ENCODE data around the gene CAMTA2. TPM values are rescaled to one million over a fixed set of nuclear protein-coding genes. Genes with fewer than 3 reads are reported as not detected.

CAMTA2 gene
- total and polyA plus RNA-seq, 4 donors, result 15.0 to 66.3 (median 49.6) TPM

- peak overlapping the region in 1 of 2 donors; percentile 16 for H3K27ac ChIP-seq (ENCODE audit: low read depth in 1 of 2, low read length in 1 of 2)
- TF ChIP-seq CTCF (IDR thresholded peaks at IDR 0.05; ENCODE audit: control extremely low read depth, extremely low read depth), result no peak
- ATAC-seq (ENCODE audit: insufficient read depth, low FRiP score) (no peak), DNase-seq (no peak)
- no peaks in the 10 kb centered on the region for H3K9me3 ChIP-seq (ENCODE audit: control insufficient read depth in 4 of 4, insufficient read depth in 3 of 4, low read length in 3 of 4)
- H3K4me3 ChIP-seq, result no peak overlapping the region
- no peaks in the 10 kb centered on the region for H3K4me1 ChIP-seq (ENCODE audit: control insufficient read depth in 5 of 5, insufficient read depth in 5 of 5, low read length in 5 of 5)
- no peaks in the 10 kb centered on the region for H3K27me3 ChIP-seq (ENCODE audit: control insufficient read depth in 3 of 3, insufficient read depth in 3 of 3, low read length in 2 of 3)
- H3K36me3 ChIP-seq (ENCODE audit: control insufficient read depth in 4 of 4, insufficient read depth in 4 of 4, low read length in 4 of 4), result peaks cover 3 to 39% (median 18%) of the 10 kb centered on the region in 4 donors
- WGBS, 2 donors, result 74 to 88% methylated on average over 4 of the region's 4 CpGs
- no peak overlapping the region for H3K9ac ChIP-seq (ENCODE audit: insufficient read depth in 1 of 2, low read length in 2 of 2)
Measured at GRCh38 chr17:5024604-5025003, 37.1 kb upstream of the CAMTA2 start.

GRCh38 chr17:5023588-5024147 lies 36.2 kb upstream of the CAMTA2 start:
- H3K36me3 ChIP-seq (ENCODE audit: control insufficient read depth in 4 of 4, insufficient read depth in 4 of 4, low read length in 4 of 4), result peaks cover 6 to 46% (median 18%) of the 10 kb centered on the region in 4 donors
- H3K9ac ChIP-seq (ENCODE audit: insufficient read depth in 1 of 2, low read length in 2 of 2), result no peak overlapping the region
- no peak overlapping the region for H3K4me3 ChIP-seq
- 86 to 89% methylated on average over 25 to 29 of the region's 29 CpGs for WGBS, 2 donors
- no peak for ATAC-seq (ENCODE audit: insufficient read depth, low FRiP score)
- DNase-seq, result no peak
- peak overlapping the region in 1 of 2 donors; percentile 2 for H3K27ac ChIP-seq (ENCODE audit: low read depth in 1 of 2, low read length in 1 of 2)
- no peaks in the 10 kb centered on the region for H3K4me1 ChIP-seq (ENCODE audit: control insufficient read depth in 5 of 5, insufficient read depth in 5 of 5, low read length in 5 of 5)
- H3K27me3 ChIP-seq (ENCODE audit: control insufficient read depth in 3 of 3, insufficient read depth in 3 of 3, low read length in 2 of 3), result no peaks in the 10 kb centered on the region
- H3K9me3 ChIP-seq (ENCODE audit: control insufficient read depth in 4 of 4, insufficient read depth in 3 of 4, low read length in 3 of 4), result no peaks in the 10 kb centered on the region
- no peak for TF ChIP-seq CTCF (IDR thresholded peaks at IDR 0.05; ENCODE audit: control extremely low read depth, extremely low read depth)

GRCh38 chr17:5022171-5022711 lies 34.8 kb upstream of the CAMTA2 start:
- Histone ChIP-seq H3K4me3 (no peak overlapping the region), H3K36me3 (ENCODE audit: control insufficient read depth in 4 of 4, insufficient read depth in 4 of 4, low read length in 4 of 4) (peaks cover 6 to 49% (median 19%) of the 10 kb centered on the region in 4 donors), H3K27ac (ENCODE audit: low read depth in 1 of 2, low read length in 1 of 2) (no peak overlapping the region), H3K9ac (ENCODE audit: insufficient read depth in 1 of 2, low read length in 2 of 2) (no peak overlapping the region), H3K9me3 (ENCODE audit: control insufficient read depth in 4 of 4, insufficient read depth in 3 of 4, low read length in 3 of 4) (no peaks in the 10 kb centered on the region), H3K4me1 (ENCODE audit: control insufficient read depth in 5 of 5, insufficient read depth in 5 of 5, low read length in 5 of 5) (no peaks in the 10 kb centered on the region), H3K27me3 (ENCODE audit: control insufficient read depth in 3 of 3, insufficient read depth in 3 of 3, low read length in 2 of 3) (no peaks in the 10 kb centered on the region)
- TF ChIP-seq CTCF (IDR thresholded peaks at IDR 0.05; ENCODE audit: control extremely low read depth, extremely low read depth), result no peak
- DNase-seq (no peak), ATAC-seq (ENCODE audit: insufficient read depth, low FRiP score) (no peak)
- 96% methylated on average over 30 of the region's 30 CpGs for WGBS, 2 donors

All from lung (tissue), 12 donors.